ENCODE measurements around the gene WDFY4.

Gene WDFY4

GRCh38 chr10:48938990-48939536 lies 254.4 kb downstream of the WDFY4 start:
- no peak overlapping the region for H3K4me3 ChIP-seq (ENCODE audit: low read length)
- no peaks in the 10 kb centered on the region for H3K4me1 ChIP-seq (ENCODE audit: control insufficient read depth, insufficient read depth, low read length)
- no peaks in the 10 kb centered on the region for H3K9me3 ChIP-seq (replicated peaks; ENCODE audit: low read length)
- H3K4me2 ChIP-seq (ENCODE audit: low read length) = no peak overlapping the region
- H3K27me3 ChIP-seq (ENCODE audit: control insufficient read depth, insufficient read depth, low read length) = peaks cover 34% of the 10 kb centered on the region
- H3K9ac ChIP-seq (ENCODE audit: low read depth, low read length) = no peak overlapping the region
- no peaks in the 10 kb centered on the region for H3K36me3 ChIP-seq (ENCODE audit: insufficient read depth, low read length)

DNA sequence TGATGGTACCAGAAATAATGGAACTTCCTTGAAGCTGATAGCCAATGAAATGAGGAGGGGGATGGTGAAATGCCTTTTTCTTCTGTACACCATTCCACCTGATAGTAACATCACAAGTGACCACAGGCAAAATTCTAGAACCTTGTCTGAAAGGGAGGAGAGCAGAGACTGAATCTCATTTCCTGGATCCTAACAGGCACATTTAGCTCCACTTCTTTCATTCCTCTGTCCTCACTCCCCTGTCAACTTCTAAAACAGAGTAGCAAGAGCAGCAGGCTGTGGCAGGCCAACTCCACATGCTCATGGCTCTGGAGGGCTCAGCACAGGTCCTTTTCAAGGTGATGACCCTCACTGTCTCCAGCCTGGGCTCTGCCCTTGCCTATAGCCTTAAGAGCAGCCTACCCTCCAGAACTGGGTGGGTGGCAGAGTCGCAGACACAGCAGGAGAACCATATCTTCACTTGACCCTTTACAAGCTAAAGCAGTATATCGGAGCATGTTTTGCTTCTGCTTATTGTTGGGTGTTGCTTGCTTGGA lies 255.2 kb downstream of the WDFY4 start, which contains the start of gene LRRC18:
Gene LRRC18, minus strand, starts transcription at position 51 of the 536 bp plus-strand sequence. CDS start 25,685 bp downstream, outside the sequence.
- no peak within 1 kb of the TSS for H3K9ac ChIP-seq (ENCODE audit: low read depth, low read length)
- H3K27me3 ChIP-seq (ENCODE audit: control insufficient read depth, insufficient read depth, low read length) = peaks cover 31% of the 10 kb centered on the region
- H3K36me3 ChIP-seq (ENCODE audit: insufficient read depth, low read length) = no peaks in the 10 kb centered on the region
- H3K9me3 ChIP-seq (replicated peaks; ENCODE audit: low read length) = no peaks in the 10 kb centered on the region
- H3K4me2 ChIP-seq (ENCODE audit: low read length) = no peak within 1 kb of the TSS
- no peak within 1 kb of the TSS for H3K4me3 ChIP-seq (ENCODE audit: low read length)
- no peaks in the 10 kb centered on the region for H3K4me1 ChIP-seq (ENCODE audit: control insufficient read depth, insufficient read depth, low read length)

GRCh38 chr10:48940372-48940771 lies 255.7 kb downstream of the WDFY4 start:
- H3K4me3 ChIP-seq (ENCODE audit: low read length) = no peak overlapping the region
- H3K4me2 ChIP-seq (ENCODE audit: low read length) = no peak overlapping the region
- no peaks in the 10 kb centered on the region for H3K36me3 ChIP-seq (ENCODE audit: insufficient read depth, low read length)
- no peaks in the 10 kb centered on the region for H3K4me1 ChIP-seq (ENCODE audit: control insufficient read depth, insufficient read depth, low read length)
- peaks cover 26% of the 10 kb centered on the region for H3K27me3 ChIP-seq (ENCODE audit: control insufficient read depth, insufficient read depth, low read length)
- no peaks in the 10 kb centered on the region for H3K9me3 ChIP-seq (replicated peaks; ENCODE audit: low read length)
- H3K9ac ChIP-seq (ENCODE audit: low read depth, low read length) = no peak overlapping the region

DNA sequence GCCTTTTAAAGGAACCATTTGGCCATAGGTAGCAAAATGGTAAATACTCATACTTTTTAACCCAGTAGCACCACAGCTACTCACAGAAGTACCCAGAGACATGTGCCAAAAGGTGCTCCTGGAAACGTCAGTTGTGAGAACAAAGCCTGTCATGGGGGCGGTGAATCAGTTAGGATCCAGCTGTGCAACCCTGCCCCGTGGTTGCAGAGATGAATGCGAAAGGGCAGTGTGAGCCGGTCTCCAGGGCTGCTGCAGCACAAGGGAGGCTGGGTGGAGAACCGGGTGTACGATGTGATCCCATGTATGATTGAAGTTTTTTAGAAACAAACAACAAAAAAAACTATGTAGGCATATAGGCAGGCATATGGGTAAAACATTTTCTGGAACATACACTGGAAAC lies 256.3 kb downstream of the WDFY4 start:
- no peaks in the 10 kb centered on the region for H3K36me3 ChIP-seq (ENCODE audit: insufficient read depth, low read length)

GRCh38 chr10:48941427-48942075 lies 256.9 kb downstream of the WDFY4 start:
- Histone ChIP-seq H3K36me3 (ENCODE audit: insufficient read depth, low read length) (no peaks in the 10 kb centered on the region), H3K9me3 (replicated peaks; ENCODE audit: low read length) (no peaks in the 10 kb centered on the region), H3K9ac (ENCODE audit: low read depth, low read length) (no peak overlapping the region), H3K4me3 (ENCODE audit: low read length) (no peak overlapping the region), H3K4me1 (ENCODE audit: control insufficient read depth, insufficient read depth, low read length) (no peaks in the 10 kb centered on the region), H3K27me3 (ENCODE audit: control insufficient read depth, insufficient read depth, low read length) (peaks cover 28% of the 10 kb centered on the region), H3K4me2 (ENCODE audit: low read length) (no peak overlapping the region)

More for the DNA sequence above, 256.3 kb downstream of the WDFY4 start:
- Histone ChIP-seq H3K27me3 (ENCODE audit: control insufficient read depth, insufficient read depth, low read length) (peaks cover 23% of the 10 kb centered on the region), H3K9me3 (replicated peaks; ENCODE audit: low read length) (no peaks in the 10 kb centered on the region), H3K4me1 (ENCODE audit: control insufficient read depth, insufficient read depth, low read length) (no peaks in the 10 kb centered on the region), H3K9ac (ENCODE audit: low read depth, low read length) (no peak overlapping the region), H3K4me2 (ENCODE audit: low read length) (no peak overlapping the region), H3K4me3 (ENCODE audit: low read length) (no peak overlapping the region)

DNA sequence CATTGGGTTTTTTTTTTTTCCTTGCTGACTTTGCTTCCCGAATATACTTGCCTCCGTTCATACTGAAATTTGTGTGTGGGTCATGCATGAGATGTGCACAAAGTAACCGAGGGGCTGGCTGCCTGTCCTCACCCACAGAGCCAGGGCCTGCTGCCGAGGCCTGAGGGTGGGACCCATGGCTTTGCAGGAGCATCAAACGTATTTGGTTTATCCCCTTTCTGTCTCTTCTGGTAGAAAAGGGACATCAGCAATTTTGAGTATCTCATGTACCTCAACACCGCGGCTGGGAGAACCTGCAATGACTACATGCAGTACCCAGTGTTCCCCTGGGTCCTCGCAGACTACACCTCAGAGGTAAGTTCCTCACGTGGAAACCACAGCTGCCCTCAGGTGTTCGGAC lies 258.4 kb downstream of the WDFY4 start:
- Histone ChIP-seq H3K9me3 (replicated peaks; ENCODE audit: low read length) (no peaks in the 10 kb centered on the region), H3K36me3 (ENCODE audit: insufficient read depth, low read length) (no peaks in the 10 kb centered on the region), H3K9ac (ENCODE audit: low read depth, low read length) (no peak overlapping the region), H3K4me3 (ENCODE audit: low read length) (no peak overlapping the region), H3K27me3 (ENCODE audit: control insufficient read depth, insufficient read depth, low read length) (peaks cover 29% of the 10 kb centered on the region), H3K4me2 (ENCODE audit: low read length) (no peak overlapping the region), H3K4me1 (ENCODE audit: control insufficient read depth, insufficient read depth, low read length) (no peaks in the 10 kb centered on the region)

DNA sequence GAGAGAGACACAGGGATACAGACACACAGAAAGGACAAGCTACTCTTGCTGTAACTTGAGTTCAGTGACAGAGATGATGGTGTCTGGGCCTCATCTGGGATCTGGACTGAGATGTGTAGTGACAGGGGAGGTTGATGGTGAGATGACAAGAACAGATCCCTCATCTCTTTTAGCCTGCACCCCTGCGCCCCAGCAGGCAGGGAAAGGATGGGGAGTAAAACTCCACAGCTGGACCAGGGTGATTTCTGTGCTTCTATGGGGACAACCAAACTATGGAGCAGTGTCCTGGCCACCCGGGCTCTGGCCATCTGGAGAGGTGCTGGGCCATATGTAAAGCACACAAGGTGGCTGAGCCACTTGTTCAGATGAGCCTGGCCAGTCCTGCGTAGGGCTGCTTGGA lies 259.5 kb downstream of the WDFY4 start:
- no peaks in the 10 kb centered on the region for H3K36me3 ChIP-seq (ENCODE audit: insufficient read depth, low read length)

GRCh38 chr10:48945441-48946130 lies 260.9 kb downstream of the WDFY4 start:
- no peaks in the 10 kb centered on the region for H3K36me3 ChIP-seq (ENCODE audit: insufficient read depth, low read length)
- H3K9me3 ChIP-seq (replicated peaks; ENCODE audit: low read length) = no peaks in the 10 kb centered on the region

More for the DNA sequence above, 259.5 kb downstream of the WDFY4 start:
- Histone ChIP-seq H3K4me3 (ENCODE audit: low read length) (no peak overlapping the region), H3K4me1 (ENCODE audit: control insufficient read depth, insufficient read depth, low read length) (no peaks in the 10 kb centered on the region), H3K4me2 (ENCODE audit: low read length) (no peak overlapping the region), H3K9ac (ENCODE audit: low read depth, low read length) (no peak overlapping the region), H3K27me3 (ENCODE audit: control insufficient read depth, insufficient read depth, low read length) (peaks cover 39% of the 10 kb centered on the region), H3K9me3 (replicated peaks; ENCODE audit: low read length) (no peaks in the 10 kb centered on the region)

DNA sequence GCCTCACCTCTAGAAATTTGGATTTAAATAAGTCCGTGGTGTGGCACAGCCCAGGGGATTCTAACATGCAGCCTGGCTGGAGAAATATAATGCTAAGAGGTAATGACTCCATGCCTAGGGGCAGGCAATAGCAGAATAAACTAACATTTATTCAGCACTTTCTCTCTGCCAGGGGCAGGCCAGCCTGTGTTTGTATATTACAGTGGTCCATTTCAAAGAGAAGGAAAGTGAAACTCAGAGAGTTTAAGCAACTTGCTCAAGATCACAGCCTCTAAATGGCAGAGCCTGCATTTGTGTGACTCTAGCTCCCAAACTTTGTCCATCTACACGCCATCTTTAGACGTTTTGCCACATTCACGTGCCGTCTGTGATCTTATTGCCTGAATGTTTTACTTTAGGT lies 261.7 kb downstream of the WDFY4 start:
- no peaks in the 10 kb centered on the region for H3K9me3 ChIP-seq (replicated peaks; ENCODE audit: low read length)
- no peak overlapping the region for H3K4me2 ChIP-seq (ENCODE audit: low read length)
- H3K27me3 ChIP-seq (ENCODE audit: control insufficient read depth, insufficient read depth, low read length) = peaks cover 36% of the 10 kb centered on the region
- no peaks in the 10 kb centered on the region for H3K4me1 ChIP-seq (ENCODE audit: control insufficient read depth, insufficient read depth, low read length)
- no peaks in the 10 kb centered on the region for H3K36me3 ChIP-seq (ENCODE audit: insufficient read depth, low read length)
- no peak overlapping the region for H3K4me3 ChIP-seq (ENCODE audit: low read length)
- no peak overlapping the region for H3K9ac ChIP-seq (ENCODE audit: low read depth, low read length)

More at GRCh38 chr10:48945441-48946130, 260.9 kb downstream of the WDFY4 start:
- H3K4me2 ChIP-seq (ENCODE audit: low read length) = no peak overlapping the region
- H3K9ac ChIP-seq (ENCODE audit: low read depth, low read length) = no peak overlapping the region
- H3K4me1 ChIP-seq (ENCODE audit: control insufficient read depth, insufficient read depth, low read length) = no peaks in the 10 kb centered on the region
- H3K4me3 ChIP-seq (ENCODE audit: low read length) = no peak overlapping the region
- H3K27me3 ChIP-seq (ENCODE audit: control insufficient read depth, insufficient read depth, low read length) = peaks cover 41% of the 10 kb centered on the region

DNA sequence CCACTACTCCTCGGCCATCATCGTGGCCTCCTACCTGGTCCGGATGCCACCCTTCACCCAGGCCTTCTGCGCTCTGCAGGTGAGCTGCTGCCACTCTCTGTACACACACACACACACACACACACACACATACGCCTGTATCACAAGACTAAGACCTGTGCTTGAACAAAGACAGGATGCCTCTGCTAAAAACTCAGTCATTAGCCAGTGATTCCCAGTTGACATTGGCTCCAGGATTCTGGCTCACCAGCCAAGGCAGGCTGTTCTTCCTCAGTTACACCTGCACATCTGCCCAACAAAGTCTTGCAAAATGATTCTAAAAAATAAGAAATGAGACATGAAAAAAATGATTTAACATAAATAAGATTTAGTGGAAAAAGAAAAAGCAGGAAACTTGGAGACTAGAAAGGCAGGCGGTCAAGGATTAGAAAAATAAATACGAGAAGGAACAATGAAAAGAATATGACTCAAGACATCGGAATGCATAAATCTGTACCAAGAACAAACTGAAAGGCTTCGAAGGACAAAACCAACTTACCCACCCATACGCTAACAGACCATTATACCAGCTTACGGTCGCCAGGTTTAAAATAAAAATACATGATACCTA lies 262.3 kb downstream of the WDFY4 start:
- Histone ChIP-seq H3K9me3 (replicated peaks; ENCODE audit: low read length) (no peaks in the 10 kb centered on the region), H3K27me3 (ENCODE audit: control insufficient read depth, insufficient read depth, low read length) (peaks cover 36% of the 10 kb centered on the region), H3K4me2 (ENCODE audit: low read length) (no peak overlapping the region), H3K4me3 (ENCODE audit: low read length) (no peak overlapping the region), H3K9ac (ENCODE audit: low read depth, low read length) (no peak overlapping the region), H3K36me3 (ENCODE audit: insufficient read depth, low read length) (no peaks in the 10 kb centered on the region), H3K4me1 (ENCODE audit: control insufficient read depth, insufficient read depth, low read length) (no peaks in the 10 kb centered on the region)

DNA sequence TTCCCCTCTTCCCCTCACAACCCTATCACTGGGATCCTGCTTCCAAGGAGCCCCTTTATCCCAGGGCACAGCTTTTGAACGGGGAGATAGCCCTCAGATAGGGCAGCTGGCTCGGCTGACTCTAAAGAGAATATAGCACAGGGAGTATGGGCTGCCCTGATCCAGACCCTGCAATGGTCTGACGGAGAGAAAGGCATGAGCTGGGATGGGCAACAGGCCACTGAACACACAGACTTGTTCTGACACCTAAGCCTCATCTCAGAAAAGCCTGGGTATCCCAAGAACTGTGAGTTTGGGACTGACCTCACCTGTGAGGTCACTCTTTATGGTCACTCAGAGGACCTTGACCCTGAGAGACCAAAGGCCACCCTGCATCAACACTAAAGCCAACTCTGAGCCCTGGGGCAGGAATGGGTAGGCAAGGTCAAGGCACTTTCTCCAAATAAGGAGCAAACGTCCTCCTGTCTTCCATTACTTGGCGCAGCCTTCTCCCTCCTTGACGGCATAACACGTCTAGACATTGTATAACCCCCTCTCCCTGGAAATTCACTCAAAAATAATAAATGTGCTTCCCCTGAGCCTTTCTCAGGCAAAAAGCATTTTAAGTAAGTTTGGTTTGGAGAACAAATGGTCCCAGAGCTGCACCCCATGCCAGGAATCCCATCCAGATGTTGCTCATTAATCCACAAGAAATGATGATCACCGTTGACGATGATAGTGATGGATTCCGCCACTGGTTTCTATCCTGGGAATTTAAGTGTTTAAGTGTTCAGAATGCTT lies 263.2 kb downstream of the WDFY4 start:
- no peaks in the 10 kb centered on the region for H3K4me1 ChIP-seq (ENCODE audit: control insufficient read depth, insufficient read depth, low read length)
- H3K36me3 ChIP-seq (ENCODE audit: insufficient read depth, low read length) = no peaks in the 10 kb centered on the region
- peaks cover 36% of the 10 kb centered on the region for H3K27me3 ChIP-seq (ENCODE audit: control insufficient read depth, insufficient read depth, low read length)
- H3K9ac ChIP-seq (ENCODE audit: low read depth, low read length) = no peak overlapping the region
- H3K4me2 ChIP-seq (ENCODE audit: low read length) = no peak overlapping the region
- no peaks in the 10 kb centered on the region for H3K9me3 ChIP-seq (replicated peaks; ENCODE audit: low read length)
- H3K4me3 ChIP-seq (ENCODE audit: low read length) = no peak overlapping the region

Data from skeletal muscle satellite cell (primary cell).